NT2/D1 (cell line): ENCODE data around the gene ARHGEF10L.

Experiments
- SUZ12 ChIP-seq: IDR thresholded peaks from 2 replicates; pipeline ENCODE4 v1.6.1; 2011; ENCODE audit not compliant: insufficient read length, insufficient read depth; ENCODE audit errors: extremely low read depth
- YY1 ChIP-seq: IDR thresholded peaks from 2 replicates; pipeline ENCODE4 v1.6.1; 2011; ENCODE audit not compliant: insufficient read length, insufficient read depth
- ZNF274 ChIP-seq: IDR thresholded peaks from 2 replicates; pipeline ENCODE4 v1.6.1; 2011; ENCODE audit warnings: mild to moderate bottlenecking, low read depth, low read length

GRCh38 chr1:17531682-17532487, 7.6 kb upstream of the ARHGEF10L start:
- TF ChIP-seq ZNF274 (no peak), YY1 (no peak), SUZ12 (no peak)
